HG03469 (cell line): ENCODE results near the gene EXD3.
"Not testable (repeated sequence)": the region's sequence is repeated elsewhere in the genome, so short reads cannot be mapped to it uniquely, and the experiment has no call there.

Source experiments
- ATAC-seq: cut with Tn5 transposase; IDR thresholded peaks from one replicate; pipeline ENCODE4 v1.9.1; 2021; ENCODE audit warnings: mild to moderate bottlenecking, moderate library complexity, moderate number of reproducible peaks; ENCODE audit not compliant: unreplicated experiment

The EXD3 gene

DNA sequence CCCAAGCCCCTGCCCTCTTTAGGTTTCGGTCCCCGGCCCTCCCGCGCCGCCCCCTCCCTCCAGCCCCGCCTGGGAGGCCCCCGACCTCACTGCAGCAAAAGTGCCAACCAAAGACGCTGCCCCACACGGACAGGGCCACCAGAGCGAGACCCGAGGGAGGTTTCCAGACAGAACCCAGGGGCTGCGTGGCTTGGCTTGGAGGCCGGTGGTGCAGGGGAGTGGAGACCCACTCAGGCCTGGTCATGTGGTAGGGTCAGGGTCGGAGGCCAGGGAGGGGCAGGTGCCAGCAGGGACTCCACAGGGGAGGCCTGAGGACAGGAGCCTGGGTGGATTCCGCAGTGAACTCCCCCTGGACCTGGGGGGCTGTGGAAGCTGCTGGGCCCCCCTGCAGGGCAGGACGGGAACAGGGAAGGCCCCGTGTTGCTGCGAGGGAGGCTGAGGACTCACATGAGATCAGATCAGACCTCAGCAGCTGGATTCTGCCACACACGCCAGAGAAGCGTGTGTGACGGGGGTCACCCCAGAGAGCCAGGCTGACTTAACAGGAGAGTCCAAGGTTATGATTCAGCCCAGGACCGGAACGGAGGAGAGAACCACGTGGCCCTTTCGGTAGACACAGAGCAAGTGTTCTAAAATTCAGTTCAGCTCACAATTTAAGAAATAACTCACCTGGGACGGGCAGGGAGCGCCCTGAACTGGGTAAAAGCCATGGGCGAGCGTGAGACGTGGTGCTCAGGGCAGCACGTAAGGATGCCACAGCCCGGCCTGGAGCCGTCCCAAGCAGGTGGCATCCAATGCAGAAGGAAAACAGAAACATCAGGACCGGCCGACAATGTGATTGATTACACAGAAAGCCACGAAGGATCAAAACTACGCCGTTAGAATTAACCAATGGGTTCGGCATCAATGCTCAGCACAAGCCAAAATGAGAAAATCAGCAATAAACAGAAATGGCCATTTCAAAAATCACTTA is 38.9 kb downstream of the EXD3 start:
- ATAC-seq: no peak

DNA sequence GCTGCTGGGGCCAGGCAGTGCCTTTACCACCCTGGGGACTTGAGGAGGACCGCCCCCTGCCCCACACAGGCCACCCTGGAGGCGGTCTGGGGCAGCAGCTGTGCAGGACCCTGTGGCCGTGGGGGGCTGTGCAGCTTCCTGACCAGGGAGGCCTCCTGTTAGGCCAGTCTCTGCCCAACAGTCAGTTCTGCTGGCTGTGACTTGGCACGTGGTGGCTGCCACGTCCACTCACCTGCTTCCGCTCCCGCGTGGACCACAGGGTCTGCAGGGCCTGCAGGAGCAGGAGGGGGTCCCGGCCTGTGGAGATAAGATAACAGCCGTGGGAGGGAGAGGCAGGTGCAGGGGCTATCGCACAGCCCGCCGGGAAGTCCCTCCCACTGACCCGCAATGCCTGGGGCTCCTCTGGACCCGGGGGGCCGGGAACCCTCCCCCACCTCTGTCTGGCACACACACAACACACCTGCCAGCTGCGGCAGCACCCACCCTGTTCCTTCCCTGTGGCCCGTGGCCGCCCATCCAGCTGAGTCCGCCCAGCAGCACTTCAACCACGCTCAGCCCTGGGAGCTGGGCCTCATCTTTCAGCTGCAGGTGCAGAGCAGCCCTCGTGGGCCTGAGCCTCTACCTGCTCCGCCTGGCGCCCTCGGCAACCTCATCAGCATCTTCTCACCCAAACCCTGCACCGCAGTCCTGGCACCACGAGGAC is 39.7 kb downstream of the EXD3 start:
- no peak for ATAC-seq

DNA sequence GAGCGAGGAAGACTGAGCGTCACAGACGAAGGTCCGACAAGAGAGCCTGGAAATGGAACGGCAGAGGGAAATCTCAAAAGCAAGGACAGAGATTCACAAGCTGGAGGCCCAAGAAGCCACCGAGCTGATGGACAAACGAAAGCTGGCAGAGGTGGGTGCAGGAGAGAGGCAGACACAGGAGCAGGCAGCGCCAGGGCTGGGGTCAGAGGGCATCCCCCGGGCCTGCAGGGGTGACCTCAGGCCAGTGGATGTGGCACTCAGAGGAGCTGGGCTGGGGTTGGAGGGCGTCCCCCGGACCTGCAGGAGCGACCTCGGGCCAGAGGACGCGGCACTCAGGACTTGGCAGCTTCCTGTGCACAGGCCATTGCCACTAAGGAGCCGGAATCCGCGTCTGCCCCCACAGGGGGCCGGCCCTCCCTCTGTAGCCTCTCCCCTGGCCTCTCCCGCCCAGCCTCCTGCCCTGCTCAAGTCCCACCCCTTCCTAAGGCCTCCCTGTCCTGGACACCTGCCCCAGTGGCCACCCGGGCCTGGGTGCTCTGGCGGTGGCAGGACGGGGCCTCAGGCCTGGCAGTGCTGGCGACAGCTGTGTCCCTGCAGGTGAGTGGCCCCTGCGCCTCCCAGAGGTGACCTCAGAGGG is 40.4 kb downstream of the EXD3 start:
- ATAC-seq: no peak

DNA sequence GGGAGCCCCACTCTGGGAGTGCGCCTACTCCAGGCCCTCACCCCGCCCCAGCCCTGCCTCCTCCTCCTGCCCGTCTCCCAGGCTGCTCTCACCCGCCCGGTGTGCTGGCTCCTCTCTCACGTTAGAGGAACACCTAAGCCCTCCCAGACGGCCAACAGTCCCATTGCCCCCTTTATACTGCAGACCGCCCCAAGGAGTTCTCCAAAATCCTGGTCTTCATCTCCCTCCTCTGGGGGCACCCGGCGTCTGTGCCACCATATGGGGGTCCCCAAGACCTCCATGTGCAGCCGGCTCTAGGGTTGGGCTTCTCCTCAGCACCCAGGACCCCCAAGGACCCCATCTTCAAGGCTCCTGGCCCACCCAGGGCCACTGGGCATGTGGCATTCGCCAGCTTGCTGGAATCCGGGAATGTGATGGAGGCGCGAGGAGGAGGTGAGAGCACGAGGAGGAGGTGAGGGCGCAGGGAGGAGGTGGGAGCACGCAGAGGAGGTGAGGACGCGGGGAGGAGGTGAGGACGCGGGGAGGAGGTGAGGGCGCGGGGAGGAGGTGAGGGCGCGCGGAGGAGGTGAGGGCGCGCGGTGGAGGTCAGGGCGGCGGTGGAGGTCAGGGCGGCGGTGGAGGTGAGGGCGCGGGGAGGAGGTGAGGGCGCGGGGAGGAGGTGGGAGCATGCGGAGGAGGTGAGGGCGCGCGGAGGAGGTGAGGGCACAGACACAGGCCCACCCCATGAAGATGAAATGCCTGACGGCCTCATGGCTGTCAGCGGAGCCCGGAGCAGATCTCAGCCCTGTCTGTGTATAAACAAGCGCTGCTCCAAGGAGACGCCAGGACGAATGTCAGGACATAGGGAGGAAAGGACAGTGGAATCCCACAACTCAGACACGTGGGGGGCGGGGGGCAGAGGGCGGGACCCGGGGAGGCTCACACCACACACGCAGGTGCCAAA is 41.2 kb downstream of the EXD3 start:
- no peak for ATAC-seq

DNA sequence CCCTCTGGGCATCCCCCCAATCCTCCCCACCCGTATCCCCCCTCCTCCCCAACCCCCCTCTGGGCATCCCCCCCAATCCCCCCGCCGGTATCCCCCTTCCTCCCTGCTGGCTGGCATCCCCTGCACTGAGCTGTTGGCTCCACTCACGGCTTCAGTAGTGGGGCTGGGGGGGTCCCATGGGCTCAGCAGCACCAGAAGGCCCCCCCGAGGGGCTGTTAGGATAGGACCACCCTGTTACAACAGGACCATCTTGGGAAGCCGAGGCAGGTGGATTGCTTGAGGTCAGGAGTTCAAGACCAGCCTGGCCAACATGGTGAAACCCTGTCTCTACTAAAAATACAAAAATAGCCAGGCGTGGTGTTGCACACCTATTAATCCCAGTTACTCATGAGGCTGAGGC is 42.4 kb downstream of the EXD3 start:
- no peak for ATAC-seq

DNA sequence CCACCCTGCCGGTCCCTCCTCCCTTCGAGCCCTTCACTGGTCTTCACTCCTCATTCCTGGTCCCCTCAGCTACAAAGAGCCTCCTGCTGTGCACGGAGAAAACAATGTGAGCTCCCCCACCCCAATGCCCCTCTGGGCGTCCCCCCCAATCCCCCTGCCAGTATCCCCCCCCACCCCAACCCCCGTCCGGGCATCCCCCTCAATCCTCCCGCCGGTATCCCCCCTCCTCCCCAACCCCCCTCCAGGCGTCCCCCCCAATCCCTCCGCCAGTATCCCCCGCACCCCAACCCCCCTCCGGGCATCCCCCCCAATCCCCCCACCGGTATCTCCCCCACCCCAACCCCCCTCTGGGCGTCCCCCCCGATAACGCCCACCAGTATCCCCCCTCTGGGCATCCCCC is 42.8 kb downstream of the EXD3 start:
- no peak for ATAC-seq

DNA sequence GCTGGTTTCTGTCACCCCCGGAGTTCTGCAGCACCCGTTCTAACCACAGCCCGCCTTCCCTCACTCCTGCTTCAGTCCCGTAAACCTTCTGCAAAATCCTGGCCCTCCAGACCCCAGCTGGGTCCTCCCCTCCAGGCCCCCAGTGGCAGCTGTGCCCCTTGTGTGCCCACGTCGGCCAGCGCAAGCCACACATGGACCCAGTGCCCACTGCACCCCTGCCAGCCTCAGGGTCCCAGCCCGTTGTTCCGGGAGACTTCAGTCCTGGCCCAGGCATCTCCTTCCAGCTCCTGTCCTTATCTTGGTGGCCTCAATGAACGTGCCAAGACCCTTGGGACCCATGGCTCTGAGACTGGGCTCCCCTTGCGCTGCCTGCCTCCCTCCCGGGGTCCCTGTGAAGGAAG is 43.2 kb downstream of the EXD3 start:
- no peak for ATAC-seq

DNA sequence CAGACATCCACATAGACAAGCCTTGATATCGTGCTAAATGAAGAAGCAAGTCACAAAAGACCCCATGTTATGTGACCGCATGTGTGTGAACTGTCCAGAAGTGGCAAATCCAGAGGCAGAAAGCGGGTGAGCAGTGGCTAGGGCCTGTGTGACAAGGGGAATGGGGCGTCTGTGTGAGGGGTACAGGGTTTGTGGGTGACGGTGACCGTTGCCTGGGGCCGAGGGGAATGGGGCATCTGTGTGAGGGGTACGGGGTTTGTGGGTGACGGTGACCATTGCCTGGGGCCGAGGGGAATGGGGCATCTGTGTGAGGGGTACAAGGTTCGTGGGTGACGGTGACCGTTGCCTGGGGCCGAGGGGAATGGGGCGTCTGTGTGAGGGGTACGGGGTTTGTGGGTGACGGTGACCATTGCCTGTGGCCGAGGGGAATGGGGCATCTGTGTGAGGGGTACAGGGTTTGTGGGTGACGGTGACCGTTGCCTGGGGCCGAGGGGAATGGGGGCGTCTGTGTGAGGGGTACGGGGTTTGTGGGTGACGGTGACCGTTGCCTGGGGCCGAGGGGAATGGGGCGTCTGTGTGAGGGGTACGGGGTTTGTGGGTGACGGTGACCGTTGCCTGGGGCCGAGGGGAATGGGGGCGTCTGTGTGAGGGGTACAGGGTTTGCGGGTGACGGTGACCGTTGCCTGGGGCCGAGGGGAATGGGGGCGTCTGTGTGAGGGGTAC is 44.1 kb downstream of the EXD3 start:
- not testable (repeated sequence) for ATAC-seq

DNA sequence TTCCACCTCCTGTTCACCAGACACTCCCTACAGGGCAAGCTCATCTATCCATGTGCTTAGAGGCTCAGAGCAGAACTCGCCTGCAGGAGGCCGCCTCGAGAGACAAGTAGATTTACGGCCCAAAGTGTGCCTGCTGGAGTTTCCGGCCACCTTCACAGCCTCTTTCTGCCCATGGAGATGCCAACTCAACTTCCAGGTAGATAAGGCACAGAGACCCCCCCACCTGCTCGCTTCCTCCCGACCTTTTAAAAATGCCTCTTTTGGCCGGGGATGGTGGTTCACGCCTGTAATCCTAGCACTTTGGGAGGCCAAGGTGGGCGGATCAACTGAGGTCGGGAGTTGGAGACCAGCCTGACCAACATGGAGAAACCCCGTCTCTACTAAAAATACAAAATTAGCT is 46.6 kb downstream of the EXD3 start:
- no peak for ATAC-seq

DNA sequence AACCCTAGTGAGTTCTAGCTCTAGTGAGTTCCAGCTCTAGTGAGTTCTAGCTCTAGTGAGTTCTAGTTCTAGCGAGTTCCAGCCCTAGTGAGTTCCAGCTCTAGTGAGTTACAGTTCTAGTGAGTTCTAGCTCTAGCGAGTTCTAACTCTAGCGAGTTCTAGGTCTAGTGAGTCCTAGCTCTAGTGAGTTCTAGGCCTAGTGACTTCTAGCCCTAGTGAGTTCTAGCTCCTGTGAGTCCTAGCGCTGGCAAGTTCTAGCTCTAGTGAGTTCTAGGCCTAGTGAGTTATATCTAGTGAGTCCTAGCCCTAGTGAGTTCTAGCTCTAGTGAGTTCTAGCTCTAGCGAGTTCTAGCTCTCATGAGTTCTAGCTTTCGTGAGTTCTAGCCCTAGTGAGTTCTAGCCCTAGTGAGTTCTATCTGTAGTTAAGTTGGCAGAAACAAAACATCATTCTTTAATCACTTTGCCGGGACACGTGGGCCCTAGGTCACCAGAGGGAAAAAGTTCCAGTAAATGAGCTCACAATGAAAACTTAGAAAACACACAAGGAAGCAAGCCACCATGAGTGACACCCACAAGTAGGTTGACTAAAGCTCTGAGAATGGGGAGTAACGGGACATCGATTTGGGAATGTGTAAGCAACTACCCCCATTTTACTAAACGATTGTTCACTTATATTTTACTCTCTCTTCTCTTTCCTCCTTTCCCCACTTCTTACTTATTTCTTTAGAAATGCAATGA is 47.5 kb downstream of the EXD3 start:
- no peak for ATAC-seq

DNA sequence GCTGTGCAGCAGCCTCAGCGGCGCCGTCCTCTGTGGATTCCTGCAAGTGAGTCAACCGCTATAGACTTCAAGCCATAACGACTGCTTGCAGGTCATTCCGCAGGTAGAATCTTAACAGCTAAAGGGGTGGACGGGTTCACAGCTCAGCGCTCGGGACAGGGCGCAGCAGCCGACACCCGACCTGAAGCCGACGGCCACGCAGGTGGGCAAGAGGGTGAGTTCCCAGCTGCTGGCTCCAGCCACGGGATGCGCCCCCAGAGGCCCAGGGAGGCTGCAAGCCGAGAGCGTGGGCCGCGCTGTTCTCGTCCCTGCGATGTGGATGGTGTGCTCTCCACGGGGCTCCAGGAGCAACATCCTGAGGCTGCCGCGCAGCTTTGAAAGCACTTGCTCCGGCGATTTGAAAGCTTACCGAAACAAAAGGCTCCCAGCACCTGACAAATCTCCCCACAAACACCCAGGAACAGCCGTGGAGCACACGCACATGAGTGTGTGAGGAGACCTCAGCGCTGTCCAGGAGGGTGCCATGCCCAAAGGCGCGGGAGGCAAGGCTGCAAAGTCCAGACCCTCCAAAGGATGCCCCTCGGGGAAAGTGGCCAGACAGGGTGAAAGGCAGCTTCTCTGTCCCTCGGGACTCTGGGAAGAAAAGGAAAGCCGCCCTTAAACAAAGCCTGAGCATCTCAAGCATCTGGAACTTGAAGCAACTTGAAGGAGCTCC is 48.7 kb downstream of the EXD3 start:
- no peak for ATAC-seq

DNA sequence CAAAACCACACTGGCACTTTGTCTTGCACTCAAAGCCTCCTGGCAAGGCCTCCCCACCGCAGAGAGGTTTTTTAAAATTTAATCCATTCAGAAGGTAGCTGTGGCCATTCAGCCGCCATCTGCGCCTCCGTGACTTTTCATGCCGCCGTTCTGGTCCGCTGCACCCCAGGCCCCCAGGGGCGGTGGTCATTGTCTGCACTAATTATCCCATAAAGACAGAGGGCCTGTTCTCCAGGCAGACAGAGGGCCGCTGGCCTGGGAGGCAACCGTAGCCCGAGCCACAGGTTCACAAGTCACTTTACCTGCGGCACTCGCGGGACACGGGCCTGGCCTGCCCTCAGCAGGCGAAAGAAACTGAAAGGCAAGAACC is 49.4 kb downstream of the EXD3 start:
- ATAC-seq: no peak

DNA sequence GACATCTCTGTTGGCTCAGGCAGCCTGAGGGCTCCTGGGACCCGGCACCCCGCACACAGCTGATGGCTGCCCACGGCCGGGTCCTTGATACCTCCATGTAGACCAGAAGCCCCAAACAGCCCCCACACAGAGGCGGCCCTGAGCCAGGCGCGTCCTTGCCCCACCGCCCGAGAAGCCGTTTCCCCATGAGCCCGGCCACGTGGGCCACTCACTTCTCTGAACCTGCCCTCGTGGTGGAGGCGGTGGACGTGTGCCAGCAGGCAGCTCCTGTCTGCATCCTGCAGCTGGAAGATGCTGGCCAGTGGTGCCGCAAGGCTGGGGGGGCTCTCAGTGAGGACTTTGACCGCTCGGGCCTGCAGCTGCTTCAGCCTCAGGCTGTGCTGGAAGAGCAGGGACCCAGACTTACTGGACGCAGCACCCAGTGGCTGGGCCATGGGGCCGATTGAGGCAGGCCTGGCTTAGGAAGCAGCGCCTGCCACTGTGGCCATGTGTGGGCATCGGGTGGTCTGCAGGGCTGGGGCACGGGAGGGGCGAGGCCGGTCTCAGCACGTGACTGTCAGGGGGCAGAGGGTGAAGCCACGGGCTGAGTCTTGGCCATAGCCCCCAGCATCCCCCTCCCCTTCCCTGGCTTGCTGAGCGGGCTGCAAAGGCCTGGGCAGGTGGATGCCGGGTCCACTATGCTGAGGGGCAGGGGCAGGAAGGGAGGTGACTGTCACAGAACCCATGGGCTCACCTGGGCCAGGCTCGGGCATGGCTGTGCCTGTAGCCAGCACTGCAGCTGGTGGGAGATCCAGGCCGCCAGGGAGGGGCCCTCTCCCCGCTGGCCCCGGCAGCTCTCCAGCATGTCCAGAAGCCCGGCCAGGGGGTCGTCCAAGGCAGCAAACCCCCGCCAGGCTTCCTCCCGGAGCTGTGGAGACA is 50.0 kb downstream of the EXD3 start:
- no peak for ATAC-seq

DNA sequence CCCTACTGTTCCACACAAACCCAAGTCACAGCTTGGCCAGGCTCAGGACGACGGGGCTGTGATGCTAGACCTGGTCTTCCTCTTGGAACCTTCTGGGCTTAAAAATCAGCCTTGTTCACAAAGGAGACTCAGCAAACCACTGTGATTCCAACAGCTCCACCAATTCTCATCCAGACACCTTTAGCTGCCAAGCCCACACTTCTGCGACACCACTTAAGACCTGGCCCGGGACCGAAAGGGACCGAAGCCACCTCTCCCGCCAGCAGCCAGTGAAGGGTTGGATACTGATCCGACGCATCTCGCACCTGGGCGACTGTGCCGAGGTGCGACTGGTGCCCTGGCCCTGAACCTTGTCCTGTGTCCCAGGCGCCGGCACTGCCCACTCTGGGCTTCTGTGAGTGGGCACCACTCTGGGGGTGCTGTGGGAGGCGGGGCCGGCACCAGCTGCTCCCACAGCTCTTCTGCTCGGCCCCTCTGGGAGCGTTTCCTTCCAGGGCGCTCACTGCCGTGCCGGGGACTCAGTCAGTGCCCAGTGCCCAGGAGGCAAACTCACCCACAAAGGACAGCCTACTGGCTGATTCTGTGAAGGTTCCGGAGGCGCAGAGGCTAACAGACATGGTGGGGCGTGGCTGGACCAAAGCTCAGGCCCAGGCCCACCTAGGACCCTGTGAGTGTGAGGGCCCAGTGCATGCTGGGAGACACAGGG is 50.9 kb downstream of the EXD3 start:
- ATAC-seq: no peak

DNA sequence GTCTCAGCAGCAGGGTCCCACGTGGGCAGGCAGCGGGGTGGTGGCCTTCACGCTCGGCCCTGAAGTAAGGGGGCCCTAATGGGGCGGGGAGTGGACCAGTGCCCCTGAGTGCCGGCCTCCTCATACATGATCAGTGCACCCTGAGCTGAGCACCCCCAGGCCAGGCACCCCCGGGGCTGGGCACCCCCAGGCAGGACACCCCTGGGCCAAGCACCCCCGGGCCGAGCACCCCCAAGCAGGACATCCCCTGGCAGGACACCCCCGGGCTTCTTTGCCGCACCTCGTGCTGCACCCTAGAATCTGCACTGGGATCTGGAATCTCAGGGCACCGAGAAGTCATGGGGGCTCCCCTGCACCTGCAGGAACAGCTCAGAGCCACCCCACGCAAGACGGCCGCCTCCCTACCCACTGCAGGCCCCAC is 51.4 kb downstream of the EXD3 start:
- ATAC-seq: no peak

DNA sequence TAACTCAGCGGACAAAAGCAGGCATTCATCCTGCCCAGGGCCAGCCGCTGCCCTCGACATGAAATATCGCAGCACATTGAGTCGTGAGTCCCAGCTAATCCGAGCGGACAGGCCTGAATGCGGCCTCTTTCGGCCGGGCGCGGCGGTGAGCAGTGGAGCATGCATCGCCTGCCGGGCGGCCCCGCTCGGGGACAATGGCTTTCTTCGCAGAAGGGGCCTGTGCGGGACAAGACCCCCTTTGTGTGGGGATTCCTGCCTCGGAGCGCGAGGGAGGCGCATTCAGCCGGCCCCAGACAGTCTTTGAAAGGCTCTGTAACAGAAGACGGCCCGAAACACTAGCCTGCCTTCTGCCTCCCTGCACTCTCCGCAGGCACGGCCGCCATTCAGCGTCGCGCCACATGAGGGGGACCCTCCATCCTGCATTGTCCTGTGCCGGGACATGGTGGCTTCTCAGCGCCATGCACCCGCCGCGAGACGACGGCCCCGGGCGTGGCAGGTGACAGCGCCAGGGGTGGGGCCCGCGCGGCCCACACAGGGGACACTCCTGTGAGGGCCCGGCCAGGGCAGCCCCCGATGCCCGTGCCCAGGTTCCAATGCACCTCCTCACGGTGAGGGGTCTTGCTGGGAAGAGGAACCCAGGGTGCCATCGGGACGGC is 52.0 kb downstream of the EXD3 start:
- no peak for ATAC-seq
